Mesangial cell (primary cell): ENCODE measurements around the gene PCDHA6. TPM values are rescaled to one million over a fixed set of nuclear protein-coding genes. Genes with fewer than 3 reads are reported as not detected.

ENCODE experiments used
- total RNA-seq: library from RNA; depleted of rRNA; stranded (reverse); fragments of >200 nt; gene quantifications from 2 replicates; pipeline ENCODE4 v1.2.3, GENCODE V29; 2015

Gene PCDHA6
- 1.0 TPM in 1 of 2 replicates, not detected in the other for total RNA-seq

DNA sequence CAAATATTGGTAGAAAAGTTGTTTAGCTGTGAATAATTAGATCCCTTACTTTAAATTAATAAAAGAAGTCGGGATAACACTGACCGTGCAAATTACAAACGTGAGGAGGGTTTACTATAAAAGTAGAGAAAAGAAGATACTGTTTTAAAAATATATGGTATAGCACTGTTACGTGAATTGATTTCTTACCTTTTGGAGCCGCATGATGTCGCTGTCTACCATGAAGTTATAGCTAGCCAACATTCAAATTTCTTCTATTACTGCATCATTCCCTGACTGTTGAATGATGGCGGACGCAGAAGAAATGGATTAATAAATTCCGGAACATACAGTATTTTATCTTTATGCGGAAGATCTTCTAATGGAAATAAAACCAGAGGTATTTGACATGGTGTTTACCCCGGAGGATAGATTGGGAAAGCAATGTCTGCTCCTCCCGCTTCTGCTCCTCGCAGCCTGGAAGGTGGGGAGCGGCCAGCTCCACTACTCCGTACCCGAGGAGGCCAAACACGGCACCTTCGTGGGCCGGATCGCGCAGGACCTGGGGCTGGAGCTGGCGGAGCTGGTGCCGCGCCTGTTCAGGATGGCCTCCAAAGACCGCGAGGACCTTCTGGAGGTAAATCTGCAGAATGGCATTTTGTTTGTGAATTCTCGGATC is at the start of gene PCDHA6:
Gene PCDHA6, plus strand, starts transcription at position 257 of the 658 bp plus-strand sequence. Its CDS starts 132 bp downstream, at position 389.

GRCh38 chr5:140785905-140786686 is 41.7 kb upstream of the PCDHA6 start, which contains the start of gene PCDHA1:
Gene PCDHA1 (plus strand): TSS chr5:140786140.

GRCh38 chr5:140794595-140795258 is 33.0 kb upstream of the PCDHA6 start, which contains the start of gene PCDHA2:
Gene PCDHA2 (plus strand): TSS chr5:140794852.

DNA sequence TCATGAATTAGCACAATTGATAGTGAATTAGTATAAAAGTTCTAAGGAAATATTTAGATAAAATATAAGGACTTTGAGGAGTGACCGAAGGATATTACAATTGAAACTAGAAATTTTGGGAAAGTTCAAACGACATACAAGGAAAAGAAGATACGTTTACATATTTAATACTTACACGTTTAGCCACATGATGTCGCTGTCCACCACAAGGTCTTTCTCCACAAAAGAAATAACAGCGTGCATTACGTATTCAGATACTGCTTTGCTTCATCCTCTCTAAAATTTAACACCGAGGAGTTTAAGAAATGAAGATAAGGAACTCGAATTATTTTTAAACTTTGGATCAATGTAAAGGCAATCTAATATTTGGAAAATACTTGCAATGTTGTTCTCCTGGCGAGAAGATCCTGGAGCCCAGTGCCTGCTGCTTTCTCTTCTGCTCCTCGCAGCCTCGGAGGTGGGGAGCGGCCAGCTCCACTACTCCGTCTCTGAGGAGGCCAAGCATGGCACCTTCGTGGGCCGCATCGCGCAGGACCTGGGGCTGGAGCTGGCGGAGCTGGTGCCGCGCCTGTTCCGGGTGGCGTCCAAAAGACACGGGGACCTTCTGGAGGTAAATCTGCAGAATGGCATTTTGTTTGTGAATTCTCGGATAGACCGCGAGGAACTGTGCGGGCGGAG is 26.8 kb upstream of the PCDHA6 start, which contains the start of gene PCDHA3:
Gene PCDHA3, plus strand, starts transcription at position 242 of the 678 bp plus-strand sequence.

GRCh38 chr5:140806834-140807775 is 20.7 kb upstream of the PCDHA6 start, which contains the start of gene PCDHA4:
Gene PCDHA4 (plus strand): TSS chr5:140807068.

DNA sequence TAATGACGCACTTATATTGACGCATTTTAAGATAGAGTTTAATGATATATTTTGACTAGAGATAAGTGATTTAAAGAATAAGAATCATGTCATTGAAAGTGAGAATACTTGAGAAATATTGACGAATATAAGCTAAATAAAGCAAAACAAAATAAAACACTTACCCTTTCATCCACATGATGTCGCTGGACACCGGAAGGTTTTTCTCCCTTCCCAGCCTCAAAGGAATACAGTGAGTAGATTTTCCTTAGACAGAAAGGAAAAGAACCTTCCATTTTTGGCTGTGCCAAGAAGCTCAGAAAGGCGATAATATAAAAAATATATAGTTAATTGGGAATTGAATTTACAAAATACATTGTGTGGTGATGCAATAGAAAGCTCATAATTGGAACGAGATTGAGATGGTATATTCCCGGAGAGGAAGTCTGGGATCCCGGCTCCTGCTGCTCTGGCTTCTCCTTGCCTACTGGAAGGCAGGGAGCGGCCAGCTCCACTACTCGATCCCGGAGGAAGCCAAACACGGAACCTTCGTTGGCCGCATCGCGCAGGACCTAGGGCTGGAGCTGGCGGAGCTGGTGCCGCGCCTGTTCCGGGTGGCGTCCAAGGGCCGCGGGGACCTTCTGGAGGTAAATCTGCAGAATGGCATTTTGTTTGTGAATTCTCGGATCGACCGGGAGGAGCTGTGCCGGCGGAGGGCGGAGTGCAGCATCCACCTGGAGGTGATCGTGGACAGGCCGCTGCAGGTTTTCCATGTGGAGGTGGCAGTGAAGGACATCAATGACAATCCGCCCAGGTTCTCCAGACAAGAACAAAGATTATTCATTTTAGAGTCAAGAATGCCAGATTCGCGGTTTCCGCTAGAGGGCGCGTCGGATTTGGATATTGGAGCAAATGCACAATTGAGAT is 6.1 kb upstream of the PCDHA6 start, which contains the start of gene PCDHA5:
Gene PCDHA5, plus strand, starts transcription at position 239 of the 906 bp plus-strand sequence.

GRCh38 chr5:140833993-140834392 is 6.2 kb downstream of the PCDHA6 start, which contains the start of gene PCDHA7:
Gene PCDHA7 (plus strand): TSS chr5:140834269. CDS start chr5:140834384, 115 bp downstream.

GRCh38 chr5:140840978-140841962 is 13.5 kb downstream of the PCDHA6 start, which contains the start of gene PCDHA8:
Gene PCDHA8 (plus strand): TSS chr5:140841187. CDS start chr5:140841322, 135 bp downstream.

GRCh38 chr5:140848139-140849102 is 20.7 kb downstream of the PCDHA6 start, which contains the start of gene PCDHA9:
Gene PCDHA9 (plus strand): TSS chr5:140848382. CDS start chr5:140848496, 114 bp downstream.

GRCh38 chr5:140855772-140856674 is 28.3 kb downstream of the PCDHA6 start, which contains the start of gene PCDHA10:
Gene PCDHA10 (plus strand): TSS chr5:140855897. CDS start chr5:140856049, 152 bp downstream.

DNA sequence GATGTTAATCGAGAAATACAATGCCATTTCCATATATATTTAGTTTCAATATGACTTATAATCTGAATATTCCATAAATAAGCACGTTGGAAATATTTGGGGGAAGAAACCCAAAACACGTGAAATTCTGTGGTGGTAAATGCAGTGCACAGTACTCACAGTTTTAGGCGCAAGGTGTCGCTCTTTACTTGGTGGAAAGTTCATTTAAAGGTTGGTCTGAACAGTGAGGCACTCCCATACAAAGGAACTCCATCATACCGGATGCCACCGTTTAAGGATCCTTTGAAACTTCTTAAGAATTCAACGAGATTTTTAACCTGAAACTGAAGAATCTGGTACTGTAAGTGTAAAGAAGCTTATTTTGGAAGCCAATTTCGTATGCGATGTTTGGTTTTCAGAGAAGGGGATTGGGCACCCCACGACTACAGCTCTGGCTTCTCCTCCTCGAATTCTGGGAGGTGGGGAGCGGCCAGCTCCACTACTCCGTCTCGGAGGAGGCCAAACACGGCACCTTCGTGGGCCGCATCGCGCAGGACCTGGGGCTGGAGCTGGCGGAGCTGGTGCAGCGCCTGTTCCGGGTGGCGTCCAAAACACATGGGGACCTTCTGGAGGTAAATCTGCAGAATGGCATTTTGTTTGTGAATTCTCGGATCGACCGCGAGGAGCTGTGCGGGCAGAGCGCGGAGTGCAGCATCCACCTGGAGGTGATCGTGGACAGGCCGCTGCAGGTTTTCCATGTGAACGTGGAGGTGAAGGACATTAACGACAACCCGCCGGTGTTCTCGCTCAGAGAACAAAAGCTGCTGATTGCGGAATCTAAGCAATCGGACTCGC is 41.2 kb downstream of the PCDHA6 start, which contains the start of gene PCDHA11:
Gene PCDHA11, plus strand, starts transcription at position 237 of the 834 bp plus-strand sequence. Its CDS starts 147 bp downstream, at position 384.

DNA sequence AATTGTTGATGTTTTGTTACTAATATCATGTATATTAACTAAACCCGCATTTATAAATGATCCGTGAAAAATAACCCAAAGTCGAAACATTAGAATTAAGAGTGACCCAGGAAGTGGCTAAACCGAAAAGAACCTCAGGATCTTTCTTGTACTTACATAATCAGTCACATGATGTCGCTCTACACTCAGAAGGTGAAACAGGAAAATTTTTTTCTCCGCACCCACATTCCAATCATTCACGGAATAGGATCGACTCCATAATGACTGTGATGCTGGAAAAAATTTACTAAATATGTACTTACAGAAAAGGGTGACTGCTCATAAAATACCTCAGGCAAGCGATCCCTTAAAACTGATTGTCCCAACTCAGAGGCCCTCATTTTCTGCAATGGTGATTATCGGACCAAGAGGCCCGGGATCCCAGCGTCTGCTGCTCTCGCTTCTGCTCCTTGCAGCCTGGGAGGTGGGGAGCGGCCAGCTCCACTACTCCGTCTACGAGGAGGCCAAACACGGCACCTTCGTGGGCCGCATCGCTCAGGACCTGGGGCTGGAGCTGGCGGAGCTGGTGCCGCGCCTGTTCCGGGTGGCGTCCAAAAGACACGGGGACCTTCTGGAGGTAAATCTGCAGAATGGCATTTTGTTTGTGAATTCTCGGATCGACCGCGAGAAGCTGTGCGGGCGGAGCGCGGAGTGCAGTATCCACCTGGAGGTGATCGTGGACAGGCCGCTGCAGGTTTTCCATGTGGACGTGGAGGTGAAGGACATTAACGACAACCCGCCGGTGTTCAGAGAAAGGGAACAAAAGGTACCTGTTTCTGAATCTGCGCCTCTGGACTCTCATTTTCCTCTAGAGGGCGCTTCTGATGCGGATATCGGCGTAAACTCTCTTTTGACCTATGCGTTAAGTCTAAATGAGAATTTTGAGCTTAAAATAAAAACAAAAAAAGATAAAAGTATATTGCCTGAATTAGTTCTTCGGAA is 47.6 kb downstream of the PCDHA6 start, which contains the start of gene PCDHA12:
Gene PCDHA12, plus strand, starts transcription at position 224 of the 981 bp plus-strand sequence. Its CDS starts 165 bp downstream, at position 389.

